A549 (cell line): ENCODE data around the gene NUDCD3. TPM values are rescaled to one million over a fixed set of nuclear protein-coding genes. Genes with fewer than 3 reads are reported as not detected.

Experiments used
- ATAC-seq, 2 experiments: fragments of 200-7000 bp in 1 of 2; fragments of >200 bp in 1 of 2; cut with Nextera tagmentation in 1 of 2; cut with Tn5 transposase in 1 of 2; 3 replicates each; pipeline versions ENCODE4 v1.8.0 to v1.9.1; 2018 to 2020; ENCODE audit warnings: mild to moderate bottlenecking in 1 of 2, moderate library complexity in 1 of 2
- CTCF ChIA-PET: fragments of 300-600 bp; sonication (Branson Sonifier 250); formaldehyde crosslinking; extraction: SDS; loops from one replicate; lab custom pipeline; 2021; ENCODE audit warnings: antibody characterized with exemption, inconsistent platforms; lab: Yijun Ruan, JAX
- POLR2A ChIA-PET: fragments of 350-600 bp; formaldehyde crosslinking; extraction: SDS; loops from one replicate; lab custom pipeline; 2021; ENCODE audit warnings: antibody characterized with exemption, inconsistent platforms; lab: Yijun Ruan, JAX
- DNase-seq, 2 experiments: peaks; one replicate each; pipeline versions ENCODE4 v3.0.0 to v3.0.0-alpha.2; 2011 to 2016; ENCODE audit warnings: low read depth in 1 of 2, low spot score in 1 of 2
- FAIRE-seq: peaks from 2 replicates; lab custom pipeline; 2011; peaks lifted over from hg19 to GRCh38; lab: Jason Lieb, UNC
- H3K27ac ChIP-seq, 2 experiments: fragments of >200 bp; sonication (Bioruptor Twin); formaldehyde crosslinking; 3 replicates each; pipeline ENCODE4 v1.5.1; 2016 to 2017
- H3K4me1 ChIP-seq: fragments of >200 bp; sonication (Bioruptor Twin); formaldehyde crosslinking; 3 replicates; pipeline ENCODE4 v1.6.1; 2016
- H3K4me2 ChIP-seq: fragments of >200 bp; sonication (Bioruptor Twin); formaldehyde crosslinking; 3 replicates; pipeline ENCODE4 v1.6.1; 2016
- H3K4me3 ChIP-seq: fragments of >200 bp; sonication (Bioruptor Twin); formaldehyde crosslinking; 3 replicates; pipeline ENCODE4 v1.5.1; 2016
- H3K9me3 ChIP-seq: fragments of >200 bp; sonication (Bioruptor Twin); formaldehyde crosslinking; 3 replicates; pipeline ENCODE4 v1.6.1; 2016
- ATOH8 ChIP-seq: fragments of 250-450 bp; sonication (Bioruptor Pico); IDR thresholded peaks from 2 replicates; pipeline ENCODE4 v1.5.0; 2020; ENCODE audit warnings: low read depth, mild to moderate bottlenecking, moderate library complexity
- BHLHE40 ChIP-seq: IDR thresholded peaks from 2 replicates; pipeline ENCODE4 v1.6.1; 2012; ENCODE audit warnings: low read depth, low read length, inconsistent platforms
- CHD2 ChIP-seq: fragments of 150-350 bp; IDR thresholded peaks from 2 replicates; pipeline ENCODE4 v1.6.1; 2014; ENCODE audit warnings: low read length; ENCODE audit not compliant: partially characterized antibody
- CHD4 ChIP-seq: fragments of 200-600 bp; sonication (generic); IDR thresholded peaks from 2 replicates; pipeline ENCODE4 v1.6.1; 2016; ENCODE audit warnings: antibody characterized with exemption, mild to moderate bottlenecking, borderline replicate concordance
- CTCF ChIP-seq: fragments of >200 bp; sonication (Bioruptor Twin); formaldehyde crosslinking; IDR thresholded peaks from 3 replicates; pipeline ENCODE4 v1.5.1; 2016
- E2F6 ChIP-seq: IDR thresholded peaks from 2 replicates; pipeline ENCODE4 v1.6.1; 2012; ENCODE audit warnings: low read depth, borderline replicate concordance
- EP300 ChIP-seq, 2 experiments: fragments of >200 bp; sonication (Bioruptor Twin); formaldehyde crosslinking; IDR thresholded peaks; 2 replicates in 1 of 2; 3 replicates in 1 of 2; pipeline ENCODE4 v1.6.1; 2016 to 2017
- FOSL2 ChIP-seq, 2 experiments: fragments of 450-650 bp in 1 of 2; fragments of >200 bp in 1 of 2; sonication (Bioruptor Twin) in 1 of 2; formaldehyde crosslinking; IDR thresholded peaks; 2 replicates each; pipeline versions ENCODE4 v1.5.0 to v1.6.1; 2016 to 2020; ENCODE audit warnings: mild to moderate bottlenecking in 1 of 2, moderate library complexity in 1 of 2
- GATA3 ChIP-seq: IDR thresholded peaks from 2 replicates; pipeline ENCODE4 v1.6.1; 2012; ENCODE audit warnings: borderline replicate concordance
- HDAC2 ChIP-seq: fragments of 200-600 bp; sonication (generic); IDR thresholded peaks from 2 replicates; pipeline ENCODE4 v1.6.1; 2016
- JUN ChIP-seq, 2 experiments: fragments of >200 bp; sonication (Bioruptor Twin); formaldehyde crosslinking; IDR thresholded peaks; 2 replicates in 1 of 2; 3 replicates in 1 of 2; pipeline ENCODE4 v1.6.1; 2016 to 2017
- MAX ChIP-seq: IDR thresholded peaks from 2 replicates; pipeline ENCODE4 v1.6.1; 2012
- MAZ ChIP-seq: fragments of 150-350 bp; IDR thresholded peaks from 2 replicates; pipeline ENCODE4 v1.6.1; 2014; ENCODE audit warnings: antibody characterized with exemption, low read depth, low read length, borderline replicate concordance
- NFE2L2 ChIP-seq: fragments of 150-350 bp; conservative IDR thresholded peaks from 2 replicates; pipeline ENCODE4 v1.6.1; 2014; ENCODE audit warnings: low read length
- NPAS2 ChIP-seq: fragments of 250-450 bp; sonication (Bioruptor Pico); IDR thresholded peaks from 2 replicates; pipeline ENCODE4 v1.8.0; 2022; ENCODE audit warnings: mild to moderate bottlenecking, moderate library complexity, borderline replicate concordance
- POLR2A ChIP-seq: IDR thresholded peaks from 2 replicates; pipeline ENCODE4 v1.6.1; 2012; ENCODE audit warnings: mild to moderate bottlenecking, low read length
- RAD21 ChIP-seq, 2 experiments: fragments of >200 bp in 1 of 2; sonication (Bioruptor Twin) in 1 of 2; formaldehyde crosslinking in 1 of 2; IDR thresholded peaks in 1 of 2; conservative IDR thresholded peaks in 1 of 2; 2 replicates in 1 of 2; 3 replicates in 1 of 2; pipeline ENCODE4 v1.6.1; 2012 to 2018; ENCODE audit warnings: inconsistent platforms in 1 of 2
- RCOR1 ChIP-seq: fragments of 150-350 bp; IDR thresholded peaks from 2 replicates; pipeline ENCODE4 v1.6.1; 2014; ENCODE audit warnings: antibody characterized with exemption, low read length, low read depth
- TP53 ChIP-seq: fragments of 250-450 bp; sonication (Bioruptor Pico); IDR thresholded peaks from 2 replicates; pipeline ENCODE4 v1.5.0; 2021; ENCODE audit warnings: mild to moderate bottlenecking, moderate library complexity
- ZNF302 ChIP-seq: fragments of 250-450 bp; sonication (Bioruptor Pico); IDR thresholded peaks from 2 replicates; pipeline ENCODE4 v1.9.0; 2021; ENCODE audit warnings: inconsistent platforms, mild to moderate bottlenecking, moderate library complexity
- WGBS: methylation state at CpG from one replicate; pipeline ENCODE4 v1.1.6; 2017; ENCODE audit errors: missing lambda C conversion rate; 5-methylcytosine and 5-hydroxymethylcytosine counted together
- polyA plus RNA-seq, 4 experiments: library from polyadenylated mRNA; depleted of rRNA in 3 of 4; stranded (reverse); fragments of >200 nt; fragmentation: RNase III in 1 of 4; extraction: RNeasy Plus Mini Kit Qiagen cat#74134 plus additional on column Dnase treatment in 1 of 4; gene quantifications; 2 replicates in 3 of 4; 3 replicates in 1 of 4; pipeline ENCODE4 v1.2.3, GENCODE V29; 2011 to 2017

Gene NUDCD3
- polyA plus RNA-seq, 2 of the 4 experiments (the other 2 are of a cell fraction) = 44.3 to 66.3 TPM

- TF ChIP-seq JUN (IDR thresholded peaks at IDR 0.05) (no peak), ATOH8 (CRISPR knock-in tag) (no peak), RCOR1 (no peak), CHD4 (no peak), EP300 (IDR thresholded peaks at IDR 0.05) (no peak), MAX (no peak), NPAS2 (CRISPR knock-in tag) (no peak), CTCF (no peak)
- DNase-seq (no peak), FAIRE-seq (no peak), ATAC-seq (no peak)
- POLR2A ChIA-PET = no interaction called here
- Histone ChIP-seq H3K9me3 (no peaks in the 10 kb centered on the region), H3K4me1 (no peaks in the 10 kb centered on the region), H3K4me2 (no peak overlapping the region), H3K4me3 (no peak overlapping the region), H3K27ac (no peak overlapping the region)
- WGBS = 93% methylated on average over 11 of the region's 11 CpGs
- CTCF ChIA-PET = interaction anchor here (1.3 to 3.6 kb wide), 4 partner anchors 9 to 151 kb away, joined by 3 to 9 read pairs (median 6); no protein-coding TSS in a partner anchor
These were observed 98.5 kb downstream of the NUDCD3 start for GRCh38 chr7:44391746-44392617.

- no peaks in the 10 kb centered on the region for H3K9me3 ChIP-seq
- no peak overlapping the region for H3K4me2 ChIP-seq
- no peak overlapping the region for H3K27ac ChIP-seq
- TF ChIP-seq GATA3 (no peak), CHD2 (no peak), CTCF (no peak), HDAC2 (no peak), ZNF302 (CRISPR knock-in tag) (no peak), NPAS2 (CRISPR knock-in tag) (no peak), FOSL2 (IDR thresholded peaks at IDR 0.05) (no peak), FOSL2 (CRISPR knock-in tag; IDR thresholded peaks at IDR 0.05) (no peak), POLR2A (no peak), TP53 (CRISPR knock-in tag) (no peak)
- TF ChIP-seq, all 56 proteins: peak for 0
- ChIA-PET POLR2A (no interaction called here), CTCF (interaction anchor here (1.3 to 3.6 kb wide), 4 partner anchors 10 to 150 kb away, joined by 3 to 9 read pairs (median 6); no protein-coding TSS in a partner anchor)
- DNase-seq (no peak), ATAC-seq (no peak), FAIRE-seq (no peak)
- Histone ChIP-seq H3K4me3 (no peak overlapping the region), H3K4me1 (no peaks in the 10 kb centered on the region)
- 83% methylated on average over 10 of the region's 10 CpGs for WGBS
These were observed 99.3 kb downstream of the NUDCD3 start for GRCh38 chr7:44391171-44391570.

- ChIA-PET POLR2A (no interaction called here), CTCF (interaction anchor here (1.3 to 3.6 kb wide), 2 partner anchors 26 to 150 kb away, joined by 3 to 9 read pairs; no protein-coding TSS in a partner anchor)
- Histone ChIP-seq H3K27ac (no peak overlapping the region), H3K4me1 (no peaks in the 10 kb centered on the region), H3K9me3 (no peaks in the 10 kb centered on the region), H3K4me2 (no peak overlapping the region), H3K4me3 (no peak overlapping the region)
- TF ChIP-seq JUN (IDR thresholded peaks at IDR 0.05) = no peak
- no peak for TF ChIP-seq NFE2L2
- TF ChIP-seq RAD21 (conservative IDR thresholded peaks at IDR 0.05 in 1 of 2, IDR thresholded peaks at IDR 0.05 in 1 of 2) = no peak
- TF ChIP-seq BHLHE40 = no peak
- no peak for TF ChIP-seq ZNF302 (CRISPR knock-in tag)
- TF ChIP-seq CHD2 = no peak
- TF ChIP-seq E2F6 = no peak
- no peak for TF ChIP-seq CHD4
- TF ChIP-seq MAZ = no peak
- 82% methylated on average over 2 of the region's 2 CpGs for WGBS
- DNase-seq = no peak
- ATAC-seq = no peak
- FAIRE-seq = no peak
These were observed 99.8 kb downstream of the NUDCD3 start for GRCh38 chr7:44390701-44391100.
